ENCODE data around the gene SLC7A10.

SLC7A10 gene

DNA sequence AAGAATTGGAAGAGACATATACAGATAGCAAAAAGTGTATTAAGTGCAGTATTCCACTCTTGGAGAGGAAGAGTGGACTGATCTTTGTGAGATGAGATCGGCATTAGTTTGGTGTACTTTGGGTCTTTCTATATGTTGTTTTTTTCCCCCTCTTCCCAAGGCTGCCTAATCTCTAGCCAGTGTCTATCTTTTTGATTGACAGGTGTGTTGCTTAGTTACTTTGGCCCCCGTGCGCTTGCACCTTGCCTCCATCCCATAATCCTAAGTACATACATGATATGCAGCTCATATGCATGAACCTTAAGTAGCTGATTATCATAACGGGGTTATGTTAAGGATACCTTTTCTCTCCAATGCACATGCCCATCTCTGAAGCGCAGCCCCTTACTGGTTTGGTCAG lies 4.3 kb upstream of the SLC7A10 start:
- Histone ChIP-seq H4K20me1 (ENCODE audit: insufficient read depth, low read length) (no peaks in the 10 kb centered on the region), H2AFZ (ENCODE audit: low read depth, low read length) (no peak overlapping the region), H3K27me3 (ENCODE audit: low read depth, low read length) (peaks cover 50% of the 10 kb centered on the region)

DNA sequence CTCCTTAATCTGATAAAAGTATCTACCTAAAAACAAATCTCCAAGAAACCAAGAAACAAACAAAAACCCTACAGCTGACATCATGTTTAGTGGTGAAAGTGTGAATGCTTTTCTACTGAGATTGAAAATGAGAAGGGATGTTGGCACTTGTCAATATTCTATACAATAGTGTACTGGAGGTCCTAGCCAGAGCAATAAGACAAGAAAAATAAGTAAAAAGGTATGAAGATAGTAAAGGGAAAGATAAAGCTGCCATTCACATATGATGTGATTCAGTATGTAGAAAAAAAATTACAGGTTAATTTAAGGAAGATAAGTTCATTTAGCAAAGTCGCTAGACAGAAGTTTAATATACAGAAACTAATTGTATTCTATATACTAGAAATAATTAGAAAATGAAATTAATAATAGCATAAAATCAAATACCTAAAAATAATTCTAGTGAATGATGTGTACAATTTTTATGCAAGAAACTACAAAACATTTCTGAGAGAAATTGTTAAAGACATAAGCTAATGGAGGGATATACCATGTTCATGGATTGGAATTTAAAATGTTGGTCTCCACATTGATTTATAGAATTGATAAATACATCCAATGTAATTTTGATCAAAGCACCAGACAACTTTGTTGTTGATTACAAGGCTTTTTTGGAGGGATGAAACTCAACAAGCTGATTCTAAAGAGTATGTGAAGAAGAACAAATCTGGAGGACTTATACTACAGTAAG lies 2.4 kb upstream of the SLC7A10 start:
- H3K9ac ChIP-seq (ENCODE audit: low read length): no peak overlapping the region
- no peaks in the 10 kb centered on the region for H3K4me1 ChIP-seq (ENCODE audit: low read length)
- no peak overlapping the region for H3K4me3 ChIP-seq (ENCODE audit: low read length)
- H3K4me2 ChIP-seq (ENCODE audit: low read length): no peak overlapping the region
- peaks cover 3% of the 10 kb centered on the region for H3K36me3 ChIP-seq (replicated peaks; ENCODE audit: low read depth, low read length)
- H3K27me3 ChIP-seq (ENCODE audit: low read depth, low read length): peaks cover 34% of the 10 kb centered on the region
- H2AFZ ChIP-seq (ENCODE audit: low read depth, low read length): no peak overlapping the region
- H3K9me3 ChIP-seq (ENCODE audit: insufficient read depth, low read length): 0 out of 2 replicates have a peak, but pooled peaks cover 14% of the 10 kb centered on the region
- no peaks in the 10 kb centered on the region for H4K20me1 ChIP-seq (ENCODE audit: insufficient read depth, low read length)
- no peaks in the 10 kb centered on the region for H3K79me2 ChIP-seq (ENCODE audit: low read length)
- TF ChIP-seq, protein P1, sequence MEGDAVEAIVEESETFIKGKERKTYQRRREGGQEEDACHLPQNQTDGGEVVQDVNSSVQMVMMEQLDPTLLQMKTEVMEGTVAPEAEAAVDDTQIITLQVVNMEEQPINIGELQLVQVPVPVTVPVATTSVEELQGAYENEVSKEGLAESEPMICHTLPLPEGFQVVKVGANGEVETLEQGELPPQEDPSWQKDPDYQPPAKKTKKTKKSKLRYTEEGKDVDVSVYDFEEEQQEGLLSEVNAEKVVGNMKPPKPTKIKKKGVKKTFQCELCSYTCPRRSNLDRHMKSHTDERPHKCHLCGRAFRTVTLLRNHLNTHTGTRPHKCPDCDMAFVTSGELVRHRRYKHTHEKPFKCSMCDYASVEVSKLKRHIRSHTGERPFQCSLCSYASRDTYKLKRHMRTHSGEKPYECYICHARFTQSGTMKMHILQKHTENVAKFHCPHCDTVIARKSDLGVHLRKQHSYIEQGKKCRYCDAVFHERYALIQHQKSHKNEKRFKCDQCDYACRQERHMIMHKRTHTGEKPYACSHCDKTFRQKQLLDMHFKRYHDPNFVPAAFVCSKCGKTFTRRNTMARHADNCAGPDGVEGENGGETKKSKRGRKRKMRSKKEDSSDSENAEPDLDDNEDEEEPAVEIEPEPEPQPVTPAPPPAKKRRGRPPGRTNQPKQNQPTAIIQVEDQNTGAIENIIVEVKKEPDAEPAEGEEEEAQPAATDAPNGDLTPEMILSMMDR (IDR thresholded peaks at IDR 0.05; ENCODE audit: low read depth, low read length): no peak
- TF ChIP-seq EZH2phosphoT487 (IDR thresholded peaks at IDR 0.05; ENCODE audit: low read depth): no peak
- H3K27ac ChIP-seq (ENCODE audit: low read length): no peak overlapping the region

More for the DNA sequence above, 4.3 kb upstream of the SLC7A10 start:
- Histone ChIP-seq H3K79me2 (ENCODE audit: low read length) (no peaks in the 10 kb centered on the region), H3K4me1 (ENCODE audit: low read length) (peaks cover 11% of the 10 kb centered on the region), H3K9ac (ENCODE audit: low read length) (no peak overlapping the region), H3K27ac (ENCODE audit: low read length) (no peak overlapping the region), H3K9me3 (ENCODE audit: insufficient read depth, low read length) (0 out of 2 replicates have a peak, but pooled peaks cover 14% of the 10 kb centered on the region), H3K36me3 (replicated peaks; ENCODE audit: low read depth, low read length) (peaks cover 3% of the 10 kb centered on the region), H3K4me2 (ENCODE audit: low read length) (no peak overlapping the region), H3K4me3 (ENCODE audit: low read length) (no peak overlapping the region)
- TF ChIP-seq, protein P1 (IDR thresholded peaks at IDR 0.05; ENCODE audit: low read depth, low read length): no peak
- TF ChIP-seq EZH2phosphoT487 (IDR thresholded peaks at IDR 0.05; ENCODE audit: low read depth): no peak

DNA sequence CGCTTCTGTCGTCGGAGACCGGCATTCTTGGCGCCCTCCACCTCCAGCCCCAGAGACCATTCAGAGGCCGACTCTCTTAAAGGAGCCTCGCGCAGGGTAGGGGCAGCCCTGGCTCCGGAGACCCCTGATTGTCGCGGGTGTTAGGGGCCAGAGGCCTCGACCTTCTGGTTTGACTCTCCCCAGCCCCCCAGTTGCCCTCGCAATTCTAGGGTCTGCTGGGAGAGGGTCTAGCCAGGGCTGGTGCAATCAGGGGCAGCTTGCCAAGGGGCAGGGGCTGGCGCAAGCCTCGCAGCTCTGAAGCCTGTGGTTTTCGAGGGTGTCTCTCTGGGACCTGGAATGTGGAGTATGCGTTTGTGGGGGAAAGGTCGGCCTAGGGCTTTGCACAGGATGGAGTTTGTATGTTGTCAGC lies 1.6 kb upstream of the SLC7A10 start:
- no peak for TF ChIP-seq EZH2phosphoT487 (IDR thresholded peaks at IDR 0.05; ENCODE audit: low read depth)
- TF ChIP-seq, protein P1 (IDR thresholded peaks at IDR 0.05; ENCODE audit: low read depth, low read length): no peak
- H3K9ac ChIP-seq (ENCODE audit: low read length): no peak overlapping the region
- no peak overlapping the region for H2AFZ ChIP-seq (ENCODE audit: low read depth, low read length)
- no peak overlapping the region for H3K27ac ChIP-seq (ENCODE audit: low read length)
- no peaks in the 10 kb centered on the region for H3K79me2 ChIP-seq (ENCODE audit: low read length)
- H3K4me2 ChIP-seq (ENCODE audit: low read length): no peak overlapping the region
- H3K36me3 ChIP-seq (replicated peaks; ENCODE audit: low read depth, low read length): peaks cover 3% of the 10 kb centered on the region
- peaks cover 33% of the 10 kb centered on the region for H3K27me3 ChIP-seq (ENCODE audit: low read depth, low read length)
- no peak overlapping the region for H3K4me3 ChIP-seq (ENCODE audit: low read length)
- 0 out of 2 replicates have a peak, but pooled peaks cover 14% of the 10 kb centered on the region for H3K9me3 ChIP-seq (ENCODE audit: insufficient read depth, low read length)
- no peaks in the 10 kb centered on the region for H4K20me1 ChIP-seq (ENCODE audit: insufficient read depth, low read length)
- H3K4me1 ChIP-seq (ENCODE audit: low read length): no peaks in the 10 kb centered on the region

GRCh38 chr19:33226550-33227241 lies 1.0 kb upstream of the SLC7A10 start:
- Histone ChIP-seq H3K36me3 (replicated peaks; ENCODE audit: low read depth, low read length) (peaks cover 3% of the 10 kb centered on the region), H3K4me3 (ENCODE audit: low read length) (no peak overlapping the region), H4K20me1 (ENCODE audit: insufficient read depth, low read length) (no peaks in the 10 kb centered on the region), H3K4me2 (ENCODE audit: low read length) (no peak overlapping the region), H3K9ac (ENCODE audit: low read length) (no peak overlapping the region), H3K79me2 (ENCODE audit: low read length) (no peaks in the 10 kb centered on the region), H3K9me3 (ENCODE audit: insufficient read depth, low read length) (0 out of 2 replicates have a peak, but pooled peaks cover 14% of the 10 kb centered on the region), H3K27ac (ENCODE audit: low read length) (no peak overlapping the region), H3K4me1 (ENCODE audit: low read length) (no peaks in the 10 kb centered on the region), H2AFZ (ENCODE audit: low read depth, low read length) (no peak overlapping the region), H3K27me3 (ENCODE audit: low read depth, low read length) (peaks cover 29% of the 10 kb centered on the region)
- no peak for TF ChIP-seq EZH2phosphoT487 (IDR thresholded peaks at IDR 0.05; ENCODE audit: low read depth)
- TF ChIP-seq, protein P1 (IDR thresholded peaks at IDR 0.05; ENCODE audit: low read depth, low read length): no peak

All from OCI-LY3 (cell line).